Common myeloid progenitor, CD34-positive (primary cell): ENCODE results near the gene DUSP16.
"Not testable (repeated sequence)": the region's sequence is repeated elsewhere in the genome, so short reads cannot be mapped to it uniquely, and the experiment has no call there.

Experiments
- CTCF ChIA-PET: fragments of 350-600 bp; sonication (Branson Sonifier 250); formaldehyde crosslinking; loops from one replicate; lab custom pipeline; 2021; ENCODE audit warnings: antibody characterized with exemption; lab: Charles Lee
- POLR2A ChIA-PET: fragments of 350-600 bp; sonication (Branson Sonifier 250); formaldehyde crosslinking; loops from one replicate; lab custom pipeline; 2021; ENCODE audit warnings: antibody characterized with exemption; lab: Charles Lee
- DNase-seq, 3 donors: peaks; one replicate each; pipeline versions ENCODE4 v3.0.0 to v3.0.0-alpha.2; 2013
- H3K27ac ChIP-seq, 2 experiments: 1 replicate in 1 of 2; 2 replicates in 1 of 2; pipeline ENCODE4 v1.7.0; 2013; ENCODE audit warnings: inconsistent platforms in 2 of 2, low read length in 2 of 2, mild to moderate bottlenecking in 2 of 2, low read depth in 1 of 2, moderate library complexity in 1 of 2; ENCODE audit not compliant: severe bottlenecking in 2 of 2, insufficient read depth in 1 of 2, poor library complexity in 1 of 2
- H3K27me3 ChIP-seq, 5 experiments: replicated peaks in 2 of 5; 1 replicate in 3 of 5; 2 replicates in 2 of 5; pipeline versions ENCODE4 v1.6.1 to v1.7.0; 2013; ENCODE audit warnings: low read length in 4 of 5, mild to moderate bottlenecking in 2 of 5, moderate library complexity in 2 of 5, inconsistent platforms in 1 of 5; ENCODE audit not compliant: insufficient read depth in 5 of 5, control insufficient read depth in 4 of 5
- H3K36me3 ChIP-seq, 4 experiments: 1 replicate in 2 of 4; 2 replicates in 2 of 4; pipeline versions ENCODE4 v1.6.1 to v1.7.0; 2013; ENCODE audit warnings: low read length in 3 of 4, control low read depth in 1 of 4, mild to moderate bottlenecking in 1 of 4; ENCODE audit not compliant: control insufficient read depth in 4 of 4, insufficient read depth in 4 of 4
- H3K4me1 ChIP-seq, 4 experiments: 1 replicate in 3 of 4; 2 replicates in 1 of 4; pipeline versions ENCODE4 v1.6.1 to v1.7.1; 2013; ENCODE audit warnings: low read length in 3 of 4, mild to moderate bottlenecking in 3 of 4, control low read depth in 1 of 4, inconsistent platforms in 1 of 4, moderate library complexity in 1 of 4; ENCODE audit not compliant: control insufficient read depth in 4 of 4, insufficient read depth in 4 of 4; ENCODE audit errors: control extremely low read depth in 1 of 4
- H3K4me3 ChIP-seq, 7 experiments: 1 replicate in 4 of 7; 2 replicates in 3 of 7; pipeline versions ENCODE4 v1.5.1 to v1.7.0; 2013; ENCODE audit warnings: mild to moderate bottlenecking in 7 of 7, low read length in 6 of 7, moderate library complexity in 6 of 7, inconsistent platforms in 2 of 7, low read depth in 2 of 7, control low read depth in 1 of 7; ENCODE audit not compliant: insufficient read depth in 4 of 7, control insufficient read depth in 1 of 7; ENCODE audit errors: extremely low read depth in 1 of 7
- H3K9me3 ChIP-seq, 5 experiments: 1 replicate in 4 of 5; 2 replicates in 1 of 5; pipeline versions ENCODE4 v1.6.1 to v1.7.1; 2013; ENCODE audit warnings: low read length in 4 of 5, mild to moderate bottlenecking in 2 of 5, inconsistent platforms in 1 of 5, low read depth in 1 of 5, moderate library complexity in 1 of 5; ENCODE audit not compliant: control insufficient read depth in 4 of 5, insufficient read depth in 2 of 5; ENCODE audit errors: control extremely low read depth in 1 of 5
- WGBS: methylation state at CpG from one replicate; pipeline ENCODE4 v1.1.5; 2013; ENCODE audit not compliant: insufficient coverage; 5-methylcytosine and 5-hydroxymethylcytosine counted together

DUSP16 gene

DNA sequence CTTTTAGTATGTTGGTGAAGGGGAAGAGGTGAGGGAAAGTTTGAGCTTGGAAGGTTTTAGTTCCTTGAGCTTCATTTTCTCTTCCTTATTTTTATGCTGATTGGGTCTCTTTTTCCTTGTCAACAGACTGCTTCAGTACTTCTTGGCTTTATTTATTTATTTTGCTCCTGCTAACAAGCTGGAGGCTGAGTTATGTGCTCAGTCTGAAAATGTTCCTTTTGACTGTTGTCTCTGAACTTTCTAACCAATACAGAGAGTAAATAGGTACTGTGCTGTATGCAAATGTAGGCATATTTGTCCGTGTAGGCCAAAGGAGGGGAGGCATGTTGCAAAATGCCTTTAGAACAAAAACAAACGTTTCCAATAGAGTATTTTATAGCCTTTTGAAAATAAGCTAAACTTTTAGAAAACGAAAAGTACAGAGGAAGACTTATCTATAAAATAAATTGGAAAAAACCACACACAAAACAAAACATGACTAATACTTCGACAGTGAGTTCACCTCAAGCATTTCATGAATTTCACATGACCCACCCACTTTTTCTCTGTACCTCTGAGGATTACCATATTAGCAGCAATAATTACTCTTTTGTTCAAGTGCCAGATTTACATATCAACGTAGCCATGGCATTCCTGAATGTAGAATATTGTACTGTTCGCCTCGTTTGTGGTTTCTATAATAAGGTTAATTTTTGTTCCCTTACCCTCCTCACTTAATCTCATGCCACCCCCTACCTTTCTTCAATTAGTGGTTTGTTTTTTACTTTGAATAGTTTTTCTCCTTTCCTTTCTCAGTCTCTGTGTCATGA lies 44.3 kb upstream of the DUSP16 start:
- no peak for DNase-seq
- no peak overlapping the region for H3K27ac ChIP-seq
- H3K36me3 ChIP-seq, result no peaks in the 10 kb centered on the region
- no peaks in the 10 kb centered on the region for H3K9me3 ChIP-seq
- POLR2A ChIA-PET, result no interaction called here
- CTCF ChIA-PET, result interaction anchor here (0.5 to 0.7 kb wide), 2 partner anchors 12 to 15 kb away, joined by 3 to 4 read pairs; no protein-coding TSS in a partner anchor
- no peak overlapping the region for H3K4me3 ChIP-seq
- no CpG with 5 or more reads among the region's 7 CpGs for WGBS
- no peaks in the 10 kb centered on the region for H3K27me3 ChIP-seq
- peaks cover 0 to 8% (median 5%) of the 10 kb centered on the region in 4 experiments for H3K4me1 ChIP-seq

DNA sequence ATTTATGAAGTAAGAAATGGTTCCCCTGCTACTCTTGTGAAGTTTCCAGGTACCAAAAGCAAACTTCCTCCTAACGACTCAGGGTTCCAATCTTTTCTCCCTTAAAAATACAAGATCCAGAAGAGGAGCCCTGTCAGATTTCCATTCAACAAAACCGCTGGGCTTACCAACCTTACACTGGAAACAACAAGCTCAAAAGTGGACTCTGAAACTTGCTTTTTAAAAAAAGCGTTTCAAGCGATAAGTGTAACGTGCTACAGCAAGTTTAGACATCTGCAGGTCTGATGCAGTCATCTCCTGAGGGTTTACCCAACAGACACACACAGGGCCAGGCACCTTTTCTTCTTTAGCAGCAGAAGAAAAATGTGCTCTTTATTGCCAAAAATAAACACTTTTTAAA lies 42.1 kb upstream of the DUSP16 start:
- POLR2A ChIA-PET, result no interaction called here
- WGBS, result 98% methylated on average over 4 of the region's 5 CpGs
- no peak for DNase-seq
- H3K27me3 ChIP-seq, result no peaks in the 10 kb centered on the region
- CTCF ChIA-PET, result no interaction called here
- H3K36me3 ChIP-seq, result no peaks in the 10 kb centered on the region
- no peaks in the 10 kb centered on the region for H3K4me1 ChIP-seq
- no peak overlapping the region for H3K27ac ChIP-seq
- no peaks in the 10 kb centered on the region for H3K9me3 ChIP-seq
- no peak overlapping the region for H3K4me3 ChIP-seq

DNA sequence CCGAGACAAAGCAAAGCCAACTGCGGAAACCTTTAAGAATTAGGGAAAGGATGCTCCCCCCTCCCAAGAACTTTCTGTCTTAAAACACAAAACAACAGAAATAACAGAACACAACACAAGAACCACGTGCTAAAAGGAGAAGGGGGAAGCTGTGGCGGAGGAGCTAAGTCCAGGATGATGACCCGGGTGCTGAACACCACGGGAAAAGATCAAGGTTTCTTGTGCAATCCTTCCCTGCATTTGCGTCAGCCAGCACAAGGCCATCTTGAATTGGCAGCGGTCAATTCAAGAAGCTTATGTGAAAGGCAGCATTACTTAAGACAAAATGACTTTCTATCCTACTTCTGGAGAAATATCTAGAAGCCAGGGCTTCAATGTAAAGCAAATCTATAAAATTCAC lies 38.0 kb upstream of the DUSP16 start:
- H3K27ac ChIP-seq, result no peak overlapping the region
- CTCF ChIA-PET, result interaction anchor here (1.7 kb wide), 1 partner anchor 45 kb away, joined by 4 read pairs; no protein-coding TSS in a partner anchor
- no peaks in the 10 kb centered on the region for H3K36me3 ChIP-seq
- POLR2A ChIA-PET, result no interaction called here
- H3K27me3 ChIP-seq, result no peaks in the 10 kb centered on the region
- H3K4me3 ChIP-seq, result no peak overlapping the region
- H3K9me3 ChIP-seq, result no peaks in the 10 kb centered on the region
- 52% methylated on average over 5 of the region's 8 CpGs for WGBS
- H3K4me1 ChIP-seq, result no peaks in the 10 kb centered on the region
- no peak for DNase-seq

DNA sequence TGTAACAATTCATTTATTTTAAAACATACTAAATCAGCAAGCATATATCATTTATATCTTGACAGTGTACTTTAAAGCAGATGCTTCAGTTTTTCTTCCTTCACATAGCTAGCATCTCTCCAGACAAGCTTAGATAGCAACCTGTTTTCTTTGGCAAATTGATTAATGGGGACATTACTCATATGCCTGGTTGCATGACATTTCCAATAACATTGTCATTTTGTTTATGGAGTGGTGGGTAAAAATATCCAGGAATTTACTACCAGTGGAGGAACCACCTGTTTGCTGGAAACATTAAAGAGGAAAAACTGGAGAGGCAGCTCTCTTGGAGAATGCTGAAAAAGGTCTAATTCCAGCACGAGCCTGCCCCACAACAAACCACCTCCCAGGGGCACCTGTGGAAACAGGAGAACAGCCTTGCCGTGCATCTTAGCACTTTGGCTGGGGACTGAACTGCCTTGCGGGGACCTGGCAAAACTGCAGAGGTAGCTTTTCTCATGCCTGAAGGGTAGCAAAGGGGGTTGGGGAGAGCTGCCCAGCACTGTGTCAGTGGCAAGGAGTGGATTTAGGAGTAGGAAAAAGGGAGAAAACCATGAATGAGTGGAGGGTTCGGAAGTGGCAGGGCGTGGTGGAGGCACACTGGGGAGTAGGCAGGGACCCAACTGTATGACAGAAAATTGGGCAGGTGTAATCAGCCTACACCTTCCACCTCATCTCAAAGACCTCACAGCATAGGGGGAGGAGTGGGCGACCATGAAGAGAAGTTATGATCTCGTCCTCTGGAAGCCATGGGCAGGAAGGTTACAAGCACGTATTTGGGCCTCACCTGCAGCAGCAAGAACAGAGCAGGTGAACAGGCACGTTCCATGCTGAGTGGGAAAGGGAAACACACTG lies 37.3 kb upstream of the DUSP16 start:
- WGBS, result 94% methylated on average over 7 of the region's 9 CpGs
- Histone ChIP-seq H3K27me3 (no peaks in the 10 kb centered on the region), H3K9me3 (no peaks in the 10 kb centered on the region), H3K36me3 (no peaks in the 10 kb centered on the region), H3K27ac (no peak overlapping the region), H3K4me1 (no peaks in the 10 kb centered on the region), H3K4me3 (no peak overlapping the region)
- CTCF ChIA-PET, result no interaction called here
- POLR2A ChIA-PET, result no interaction called here
- DNase-seq, result no peak

DNA sequence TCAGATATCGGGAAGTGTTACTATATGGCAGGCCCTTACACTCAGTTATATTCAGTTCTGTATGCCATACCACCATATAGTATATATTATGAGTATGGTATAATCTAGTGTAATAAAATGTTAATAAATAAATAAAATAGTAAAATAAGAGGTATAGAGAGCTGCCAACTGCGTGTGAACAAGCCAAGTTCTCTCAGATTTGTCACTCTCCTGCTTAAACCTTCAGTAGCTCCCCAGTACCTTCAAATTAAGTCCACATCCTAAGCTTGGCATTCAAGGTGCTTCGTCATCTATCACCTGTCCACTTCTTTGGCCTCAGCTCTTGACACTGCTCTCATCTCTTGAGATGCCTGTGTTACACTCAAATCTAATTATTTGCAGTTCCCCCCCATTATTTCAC lies 36.2 kb upstream of the DUSP16 start:
- ChIA-PET POLR2A (no interaction called here), CTCF (no interaction called here)
- no peaks in the 10 kb centered on the region for H3K4me1 ChIP-seq
- no peak overlapping the region for H3K4me3 ChIP-seq
- no peaks in the 10 kb centered on the region for H3K36me3 ChIP-seq
- no peak for DNase-seq
- no peaks in the 10 kb centered on the region for H3K9me3 ChIP-seq
- H3K27me3 ChIP-seq, result no peaks in the 10 kb centered on the region
- 100% methylated on average over 2 of the region's 3 CpGs for WGBS
- no peak overlapping the region for H3K27ac ChIP-seq

DNA sequence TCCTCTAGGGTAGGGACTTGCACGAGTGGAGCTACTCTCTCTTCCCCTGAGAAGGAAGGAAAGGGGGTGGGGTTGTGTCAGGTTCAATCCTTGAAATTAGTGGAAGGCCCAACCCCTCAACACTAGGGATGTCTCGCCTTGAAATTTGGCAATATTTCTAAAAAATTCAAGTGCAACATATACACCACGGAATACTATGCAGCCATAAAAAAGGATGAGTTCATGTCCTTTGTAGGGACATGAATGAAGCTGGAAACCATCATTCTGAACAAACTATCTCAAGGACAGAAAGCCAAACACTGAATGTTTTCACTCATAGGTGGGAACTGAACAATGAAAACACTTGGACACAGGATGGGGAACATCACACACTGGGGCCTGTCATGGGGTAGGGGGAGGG lies 33.9 kb upstream of the DUSP16 start:
- H3K4me3 ChIP-seq, DNase-seq, H3K9me3 ChIP-seq, H3K36me3 ChIP-seq, POLR2A ChIA-PET, H3K27me3 ChIP-seq, H3K4me1 ChIP-seq, CTCF ChIA-PET, H3K27ac ChIP-seq: not testable (repeated sequence)
- no CpG with 5 or more reads among the region's 3 CpGs for WGBS

DNA sequence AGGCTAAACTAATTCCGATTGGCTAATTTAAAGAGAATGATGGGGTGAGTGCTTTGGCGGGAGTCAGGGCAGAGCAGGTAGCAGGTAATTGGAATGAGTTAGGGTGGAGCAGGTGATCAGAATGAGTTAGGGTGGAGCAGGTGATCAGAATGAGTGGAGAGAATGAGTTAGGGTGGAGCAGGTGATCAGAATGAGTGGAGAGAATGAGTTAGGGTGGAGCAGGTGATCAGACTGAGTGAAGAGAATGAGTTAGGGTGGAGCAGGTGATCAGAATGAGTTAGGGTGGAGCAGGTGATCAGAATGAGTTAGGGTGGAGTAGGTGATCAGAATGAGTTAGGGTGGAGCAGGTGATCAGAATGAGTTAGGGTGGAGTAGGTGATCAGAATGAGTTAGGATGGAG lies 33.3 kb upstream of the DUSP16 start:
- CTCF ChIA-PET, H3K27ac ChIP-seq, H3K4me3 ChIP-seq, POLR2A ChIA-PET, DNase-seq, H3K4me1 ChIP-seq, H3K9me3 ChIP-seq, H3K27me3 ChIP-seq, H3K36me3 ChIP-seq: not testable (repeated sequence)
- WGBS, result no CpG with 5 or more reads among the region's 2 CpGs
